GM12878 (cell line): ENCODE data around the gene SLC35G6. TPM values are rescaled to one million over a fixed set of nuclear protein-coding genes. Genes with fewer than 3 reads are reported as not detected.

Experiments
- ATAC-seq: fragments of 200-7000 bp; cut with Tn5 transposase; 3 replicates; pipeline ENCODE4 v1.9.1; 2020; ENCODE audit warnings: mild to moderate bottlenecking, moderate library complexity
- BruUV-seq: library from RNA; stranded (reverse); fragments of 400-500 nt; replicated peaks from 2 replicates; lab custom pipeline; 2021; lab: Mats Ljungman, UMichigan
- CTCF ChIA-PET: fragments of 300-600 bp; sonication (Branson Sonifier 250); formaldehyde crosslinking; extraction: SDS; loops from one replicate; lab custom pipeline; 2021; ENCODE audit warnings: inconsistent platforms; lab: Yijun Ruan, JAX
- POLR2A ChIA-PET: fragments of 350-600 bp; formaldehyde crosslinking; extraction: SDS; loops from one replicate; lab custom pipeline; 2021; ENCODE audit warnings: inconsistent platforms; lab: Charles Lee
- RAD21 ChIA-PET: fragments of 300-600 bp; sonication (Branson Sonifier 250); formaldehyde crosslinking; loops from one replicate; lab custom pipeline; 2023; ENCODE audit warnings: antibody characterized with exemption; ENCODE audit not compliant: unreplicated experiment; lab: Charles Lee
- SMC1A ChIA-PET: fragments of 300-600 bp; sonication (Branson Sonifier 250); formaldehyde crosslinking; loops from one replicate; lab custom pipeline; 2023; ENCODE audit not compliant: unreplicated experiment, uncharacterized antibody; lab: Charles Lee
- DNase-seq: peaks from one replicate; pipeline ENCODE4 v3.0.0-alpha.2; 2011; ENCODE audit warnings: low read depth, low spot score
- FAIRE-seq: peaks from 3 replicates; lab custom pipeline; 2011; peaks lifted over from hg19 to GRCh38; lab: Jason Lieb, UNC
- H2AFZ ChIP-seq: 2 replicates; pipeline ENCODE4 v1.6.0; 2011; ENCODE audit warnings: low read depth, low read length, control low read depth; ENCODE audit not compliant: control insufficient read depth
- H3K27ac ChIP-seq: 2 replicates; pipeline ENCODE4 v1.5.1; 2011; ENCODE audit warnings: control low read depth; ENCODE audit not compliant: control insufficient read depth, insufficient read depth
- H3K27me3 ChIP-seq, 2 experiments: replicated peaks in 1 of 2; 2 replicates each; pipeline versions ENCODE4 v1.6.0 to v1.6.1; 2011; ENCODE audit warnings: low read length in 1 of 2; ENCODE audit not compliant: control insufficient read depth in 2 of 2, insufficient read depth in 2 of 2
- H3K36me3 ChIP-seq, 2 experiments: 2 replicates each; pipeline ENCODE4 v1.5.1; 2011; ENCODE audit warnings: low read length in 1 of 2; ENCODE audit not compliant: control insufficient read depth in 2 of 2, insufficient read depth in 2 of 2
- H3K4me1 ChIP-seq: 2 replicates; pipeline ENCODE4 v1.6.1; 2011; ENCODE audit warnings: mild to moderate bottlenecking, low read length, moderate library complexity, mixed read lengths; ENCODE audit not compliant: control insufficient read depth, insufficient read depth
- H3K4me2 ChIP-seq: 2 replicates; pipeline ENCODE4 v1.6.0; 2011; ENCODE audit warnings: control low read depth; ENCODE audit not compliant: control insufficient read depth, insufficient read depth
- H3K4me3 ChIP-seq: fragments of 200-600 bp; sonication (generic); 2 replicates; pipeline ENCODE4 v1.5.1; 2016
- H3K79me2 ChIP-seq: 2 replicates; pipeline ENCODE4 v1.6.0; 2011; ENCODE audit warnings: low read length; ENCODE audit not compliant: control insufficient read depth, insufficient read depth
- H3K9ac ChIP-seq: 2 replicates; pipeline ENCODE4 v1.8.0; 2011; ENCODE audit warnings: low read length, control low read depth, mixed read lengths; ENCODE audit not compliant: control insufficient read depth, insufficient read depth
- H3K9me3 ChIP-seq: replicated peaks from 3 replicates; pipeline ENCODE4 v1.5.1; 2011; ENCODE audit warnings: mild to moderate bottlenecking, low read length; ENCODE audit not compliant: control insufficient read depth, insufficient read depth
- H4K20me1 ChIP-seq: 2 replicates; pipeline ENCODE4 v1.6.0; 2011; ENCODE audit not compliant: control insufficient read depth, insufficient read depth
- ASH2L ChIP-seq: fragments of 300-600, 200-600 bp; sonication (generic); IDR thresholded peaks from 2 replicates; pipeline ENCODE4 v1.6.1; 2017; ENCODE audit warnings: low read depth, mild to moderate bottlenecking, borderline replicate concordance
- BRCA1 ChIP-seq: IDR thresholded peaks from 2 replicates; pipeline ENCODE4 v1.6.1; 2011; ENCODE audit warnings: low read depth, low read length, improper control_type of control experiment
- HDGF ChIP-seq: fragments of 450-650 bp; IDR thresholded peaks from 2 replicates; pipeline ENCODE4 v1.6.1; 2016; ENCODE audit warnings: antibody characterized with exemption
- MEF2A ChIP-seq: IDR thresholded peaks from 2 replicates; pipeline ENCODE4 v1.6.1; 2011; ENCODE audit warnings: low read depth, mild to moderate bottlenecking, low read length, moderate library complexity; ENCODE audit not compliant: insufficient read depth
- MTA3 ChIP-seq: IDR thresholded peaks from 2 replicates; pipeline ENCODE4 v1.6.1; 2012; ENCODE audit warnings: low read length, inconsistent platforms, borderline replicate concordance
- POLR2A ChIP-seq: IDR thresholded peaks from 2 replicates; pipeline ENCODE4 v1.6.1; 2011; ENCODE audit warnings: low read depth, mild to moderate bottlenecking, low read length
- POLR2AphosphoS5 ChIP-seq: IDR thresholded peaks from 2 replicates; pipeline ENCODE4 v1.6.1; 2011; ENCODE audit warnings: mild to moderate bottlenecking, low read length, inconsistent platforms
- SIN3A ChIP-seq: IDR thresholded peaks from 2 replicates; pipeline ENCODE4 v1.6.1; 2012; ENCODE audit warnings: low read depth, low read length, improper control_type of control experiment
- TCF3 ChIP-seq: IDR thresholded peaks from 2 replicates; pipeline ENCODE4 v1.6.1; 2012; ENCODE audit warnings: low read depth, mild to moderate bottlenecking, low read length, borderline replicate concordance; ENCODE audit not compliant: insufficient read depth
- WGBS: methylation state at CpG from one replicate; pipeline ENCODE4 v1.1.6; 2016; ENCODE audit warnings: low lambda C conversion rate; ENCODE audit not compliant: insufficient replicate concordance, insufficient coverage; ENCODE audit errors: missing lambda C conversion rate; 5-methylcytosine and 5-hydroxymethylcytosine counted together
- in situ Hi-C: fragments of 300-500 bp; cut with MboI; formaldehyde crosslinking; loops from 9 replicates; pipeline ENCODE4 v1.14.3; 2018; ENCODE audit warnings: mixed read lengths
- intact Hi-C: fragments of 100-400 bp; cut with micrococcal nuclease; formaldehyde crosslinking; loops from one replicate; pipeline ENCODE4 v1.14.2; 2022; ENCODE audit not compliant: unreplicated experiment
- polyA plus RNA-seq, 11 experiments: library from polyadenylated mRNA; depleted of rRNA in 4 of 11; unstranded in 6 of 11; stranded (reverse) in 5 of 11; fragments of >200 nt; fragmentation: Nextera tagmentation in 4 of 11; fragmentation: Illumina TruSeq in 1 of 11; extraction: Ambion mirVana in 4 of 11; extraction: Trizol in 1 of 11; gene quantifications; 1 replicate in 1 of 11; 2 replicates in 10 of 11; pipeline versions ENCODE4 v1.2.1 to v1.2.3, GENCODE V29; 2011 to 2016; ENCODE audit warnings: inconsistent platforms in 2 of 11, missing spikeins in 2 of 11, low read depth in 1 of 11
- total RNA-seq, 4 experiments: library from RNA; depleted of rRNA in 3 of 4; stranded (reverse); fragments of >200 nt in 3 of 4; fragmentation: Illumina TruSeq in 1 of 4; extraction: Trizol in 1 of 4; gene quantifications; 2 replicates each; pipeline versions ENCODE4 v1.2.1 to v1.2.3, GENCODE V29; 2013 to 2021

Gene SLC35G6
- total and polyA plus RNA-seq, 10 of the 15 experiments (the other 5 are each of a cell fraction or from before 2014, with no cell fraction given), result 0.20 TPM; not detected in 9

GRCh38 chr17:7496470-7497183 is 15.4 kb downstream of the SLC35G6 start:
- in situ Hi-C loops, result no loop called here
- DNase-seq (no peak), ATAC-seq (no peak), FAIRE-seq (no peak)
- intact Hi-C loops, result no loop called here
- no peak overlapping the region for H3K9ac ChIP-seq
- no peak overlapping the region for H3K27ac ChIP-seq
- ChIA-PET POLR2A (interaction anchor here (0.6 to 1.1 kb wide), 2 partner anchors 53 to 106 kb away, joined by 3 read pairs; no protein-coding TSS in a partner anchor), SMC1A (no interaction called here), RAD21 (no interaction called here), CTCF (interaction anchor here (1.0 kb wide), 1 partner anchor 136 kb away, joined by 3 read pairs; no protein-coding TSS in a partner anchor)
- H3K27me3 ChIP-seq, result no peaks in the 10 kb centered on the region
- peaks cover 42 to 43% of the 10 kb centered on the region in 2 experiments for H3K36me3 ChIP-seq
- 93% methylated on average over 20 of the region's 20 CpGs for WGBS
- TSS peak; percentile 44 for BruUV-seq
- TF ChIP-seq POLR2AphosphoS5, result peak; percentile 83
- TF ChIP-seq POLR2A, result peak; percentile 41; the same call in 1 of the 2 replicates
- no peak for TF ChIP-seq TCF3
- no peak for TF ChIP-seq BRCA1
- no peak overlapping the region for H2AFZ ChIP-seq
- H3K4me3 ChIP-seq, result no peak overlapping the region
- H3K4me2 ChIP-seq, result no peak overlapping the region
- H3K79me2 ChIP-seq, result peaks cover 31% of the 10 kb centered on the region
- peaks cover 9% of the 10 kb centered on the region for H4K20me1 ChIP-seq
- no peaks in the 10 kb centered on the region for H3K9me3 ChIP-seq
- H3K4me1 ChIP-seq, result no peaks in the 10 kb centered on the region

GRCh38 chr17:7497228-7497627 is 16.0 kb downstream of the SLC35G6 start:
- intact Hi-C loops (no loop called here), in situ Hi-C loops (no loop called here)
- ChIA-PET POLR2A (interaction anchor here (0.6 to 1.1 kb wide), 3 partner anchors 53 to 106 kb away, joined by 3 read pairs; no protein-coding TSS in a partner anchor), CTCF (interaction anchor here (0.7 kb wide), 1 partner anchor 17 kb away, joined by 3 read pairs; no protein-coding TSS in a partner anchor), SMC1A (interaction anchor here (0.9 kb wide), 1 partner anchor 11 kb away, joined by 3 read pairs; no protein-coding TSS in a partner anchor), RAD21 (no interaction called here)
- H3K4me2 ChIP-seq, result no peak overlapping the region
- H3K9ac ChIP-seq, result no peak overlapping the region
- H4K20me1 ChIP-seq, result peaks cover 9% of the 10 kb centered on the region
- H3K4me1 ChIP-seq, result no peaks in the 10 kb centered on the region
- FAIRE-seq (no peak), DNase-seq (no peak), ATAC-seq (no peak)
- TF ChIP-seq POLR2A (0 out of 2 replicates have a peak, but pooled peaks have one; percentile 33), MTA3 (no peak), MEF2A (no peak), SIN3A (no peak), POLR2AphosphoS5 (peak; percentile 43; the same call in 1 of the 2 replicates), ASH2L (no peak), HDGF (no peak)
- no peak overlapping the region for H3K27ac ChIP-seq
- H3K4me3 ChIP-seq, result no peak overlapping the region
- no TSS peak for BruUV-seq
- H3K36me3 ChIP-seq, result peaks cover 47 to 49% of the 10 kb centered on the region in 2 experiments
- H2AFZ ChIP-seq, result no peak overlapping the region
- peaks cover 26% of the 10 kb centered on the region for H3K79me2 ChIP-seq
- H3K27me3 ChIP-seq, result no peaks in the 10 kb centered on the region
- 94% methylated on average over 10 of the region's 10 CpGs for WGBS
- no peaks in the 10 kb centered on the region for H3K9me3 ChIP-seq
